OCI-LY7 (cell line): Measurements from ENCODE around the gene KCNK16. TPM values are rescaled to one million over a fixed set of nuclear protein-coding genes. Genes with fewer than 3 reads are reported as not detected.

Source experiments
- BruUV-seq: library from RNA; stranded (reverse); fragments of 400-500 nt; replicated peaks from 2 replicates; lab custom pipeline; 2021; lab: Mats Ljungman, UMichigan
- CTCF ChIA-PET: fragments of 300-600 bp; sonication (Branson Sonifier 250); formaldehyde crosslinking; loops from one replicate; lab custom pipeline; 2022; ENCODE audit warnings: antibody characterized with exemption; ENCODE audit not compliant: unreplicated experiment; lab: Charles Lee
- POLR2A ChIA-PET: fragments of 300-600 bp; sonication (Branson Sonifier 250); formaldehyde crosslinking; loops from one replicate; lab custom pipeline; 2022; ENCODE audit warnings: antibody characterized with exemption; lab: Charles Lee
- DNase-seq: peaks from one replicate; pipeline ENCODE4 v3.0.0-alpha.2; 2015; ENCODE audit warnings: low spot score
- H2AFZ ChIP-seq: fragments of 200-600 bp; sonication (generic), shearing (Covaris generic); 2 replicates; pipeline ENCODE4 v1.6.1; 2014; ENCODE audit warnings: mild to moderate bottlenecking, antibody characterized with exemption, low read length, moderate library complexity
- H3K27ac ChIP-seq: fragments of 200-600 bp; sonication (generic); 2 replicates; pipeline ENCODE4 v1.5.1; 2014; ENCODE audit warnings: mixed run types, low read depth, mild to moderate bottlenecking, moderate library complexity, low read length, inconsistent platforms; ENCODE audit not compliant: poor library complexity, severe bottlenecking
- H3K36me3 ChIP-seq: fragments of 200-600 bp; sonication (generic); 2 replicates; pipeline ENCODE4 v1.6.1; 2014; ENCODE audit warnings: mild to moderate bottlenecking, antibody characterized with exemption, low read length, moderate library complexity, mixed read lengths; ENCODE audit not compliant: insufficient read depth
- H3K4me1 ChIP-seq: fragments of 200-600 bp; sonication (generic); 2 replicates; pipeline ENCODE4 v1.5.1; 2014; ENCODE audit warnings: mild to moderate bottlenecking, low read length; ENCODE audit not compliant: insufficient read depth, poor library complexity, severe bottlenecking
- H3K4me2 ChIP-seq: fragments of 200-600 bp; sonication (generic); 2 replicates; pipeline ENCODE4 v1.6.1; 2014; ENCODE audit warnings: mild to moderate bottlenecking, low read length
- H3K4me3 ChIP-seq: fragments of 200-600 bp; sonication (generic); 2 replicates; pipeline ENCODE4 v1.5.1; 2014; ENCODE audit warnings: mild to moderate bottlenecking, low read depth, low read length; ENCODE audit not compliant: poor library complexity, severe bottlenecking
- H3K79me2 ChIP-seq: fragments of 200-600 bp; sonication (generic); 2 replicates; pipeline ENCODE4 v1.6.1; 2016; ENCODE audit warnings: low read depth, mild to moderate bottlenecking, low read length, moderate library complexity, mixed read lengths; ENCODE audit not compliant: insufficient read depth
- H3K9me2 ChIP-seq: fragments of 200-600 bp; sonication (generic); 2 replicates; pipeline ENCODE4 v1.6.1; 2016; ENCODE audit warnings: mild to moderate bottlenecking, low read length, mixed read lengths; ENCODE audit not compliant: insufficient read depth
- H3K9me3 ChIP-seq: fragments of 200-600 bp; sonication (generic); 2 replicates; pipeline ENCODE4 v1.6.1; 2014; ENCODE audit warnings: mild to moderate bottlenecking, mixed run types, low read length, mixed read lengths
- H4K20me1 ChIP-seq: fragments of 200-600 bp; sonication (generic); 2 replicates; pipeline ENCODE4 v1.6.1; 2014; ENCODE audit warnings: mild to moderate bottlenecking, antibody characterized with exemption, low read length, moderate library complexity, mixed read lengths; ENCODE audit not compliant: insufficient read depth
- EZH2phosphoT487 ChIP-seq: fragments of 200-600 bp; sonication (generic); IDR thresholded peaks from 2 replicates; pipeline ENCODE4 v1.6.1; 2018; ENCODE audit warnings: low read depth, borderline replicate concordance, mild to moderate bottlenecking, mixed run types, antibody characterized with exemption, low read length, moderate library complexity, mixed read lengths
- intact Hi-C: fragments of 100-400 bp; cut with micrococcal nuclease; formaldehyde crosslinking; loops from one replicate; pipeline ENCODE4 v1.10.0; 2022; ENCODE audit not compliant: unreplicated experiment
- total RNA-seq, 2 experiments: library from RNA; depleted of rRNA in 1 of 2; stranded (reverse); fragments of >200 nt in 1 of 2; shearing (Covaris generic) in 1 of 2; gene quantifications; 2 replicates each; pipeline ENCODE4 v1.2.3, GENCODE V29; 2014 to 2022
- TF ChIP-seq, protein P1 (sequence below): fragments of 200-600 bp; sonication (generic); conservative IDR thresholded peaks from 2 replicates; pipeline ENCODE4 v1.5.1; 2014; ENCODE audit warnings: mild to moderate bottlenecking, antibody characterized with exemption, low read length, moderate library complexity, mixed read lengths

The KCNK16 gene
- total RNA-seq, 2 experiments from 2014 or later: not detected

DNA sequence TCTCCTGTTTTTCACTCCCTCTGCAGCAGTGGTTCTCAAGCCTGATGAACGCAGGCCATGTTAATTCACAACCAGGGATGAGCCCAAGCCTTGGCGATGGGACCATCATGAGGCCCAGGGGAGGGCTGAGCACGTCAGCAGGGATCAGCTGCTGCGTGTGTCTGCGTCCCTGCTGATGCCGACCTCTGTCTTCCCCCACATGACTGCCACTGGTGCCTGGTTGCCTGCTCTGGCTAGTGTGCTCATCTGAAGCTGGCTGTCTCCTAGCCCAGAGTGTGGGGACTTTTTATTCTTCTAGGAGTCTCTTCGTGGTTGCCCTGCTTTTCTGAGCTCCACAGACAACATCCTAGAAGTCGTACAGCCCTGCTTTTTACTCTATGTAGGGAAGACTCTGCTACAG is 40.8 kb upstream of the KCNK16 start:
- no peak for DNase-seq
- H3K4me3 ChIP-seq: no peak overlapping the region
- TF ChIP-seq, protein P1, sequence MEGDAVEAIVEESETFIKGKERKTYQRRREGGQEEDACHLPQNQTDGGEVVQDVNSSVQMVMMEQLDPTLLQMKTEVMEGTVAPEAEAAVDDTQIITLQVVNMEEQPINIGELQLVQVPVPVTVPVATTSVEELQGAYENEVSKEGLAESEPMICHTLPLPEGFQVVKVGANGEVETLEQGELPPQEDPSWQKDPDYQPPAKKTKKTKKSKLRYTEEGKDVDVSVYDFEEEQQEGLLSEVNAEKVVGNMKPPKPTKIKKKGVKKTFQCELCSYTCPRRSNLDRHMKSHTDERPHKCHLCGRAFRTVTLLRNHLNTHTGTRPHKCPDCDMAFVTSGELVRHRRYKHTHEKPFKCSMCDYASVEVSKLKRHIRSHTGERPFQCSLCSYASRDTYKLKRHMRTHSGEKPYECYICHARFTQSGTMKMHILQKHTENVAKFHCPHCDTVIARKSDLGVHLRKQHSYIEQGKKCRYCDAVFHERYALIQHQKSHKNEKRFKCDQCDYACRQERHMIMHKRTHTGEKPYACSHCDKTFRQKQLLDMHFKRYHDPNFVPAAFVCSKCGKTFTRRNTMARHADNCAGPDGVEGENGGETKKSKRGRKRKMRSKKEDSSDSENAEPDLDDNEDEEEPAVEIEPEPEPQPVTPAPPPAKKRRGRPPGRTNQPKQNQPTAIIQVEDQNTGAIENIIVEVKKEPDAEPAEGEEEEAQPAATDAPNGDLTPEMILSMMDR: no peak
- TF ChIP-seq EZH2phosphoT487: no peak
- ChIA-PET CTCF (interaction anchor here (0.6 kb wide), 1 partner anchor 1677 kb away, joined by 3 read pairs; no protein-coding TSS in a partner anchor), POLR2A (interaction anchor here (0.7 kb wide), 1 partner anchor 345 kb away, joined by 3 read pairs; no protein-coding TSS in a partner anchor)
- no peak overlapping the region for H3K4me2 ChIP-seq
- H3K9me2 ChIP-seq: no peaks in the 10 kb centered on the region
- no peaks in the 10 kb centered on the region for H3K79me2 ChIP-seq
- intact Hi-C loops: loop anchor here (2.0 kb wide), 1 partner anchor 946 kb away; no protein-coding TSS in a partner anchor
- no peak overlapping the region for H3K27ac ChIP-seq
- no peaks in the 10 kb centered on the region for H3K9me3 ChIP-seq
- H3K36me3 ChIP-seq: no peaks in the 10 kb centered on the region
- BruUV-seq: no TSS peak
- H4K20me1 ChIP-seq: no peaks in the 10 kb centered on the region
- no peak overlapping the region for H2AFZ ChIP-seq
- no peaks in the 10 kb centered on the region for H3K4me1 ChIP-seq

GRCh38 chr6:39362487-39362865 is 40.0 kb upstream of the KCNK16 start:
- ChIA-PET POLR2A (interaction anchor here (0.6 kb wide), 1 partner anchor 1692 kb away, joined by 4 read pairs; no protein-coding TSS in a partner anchor), CTCF (interaction anchor here (1.2 kb wide), 1 partner anchor 18 kb away, joined by 3 read pairs; no protein-coding TSS in a partner anchor)
- no peaks in the 10 kb centered on the region for H3K4me1 ChIP-seq
- H4K20me1 ChIP-seq: no peaks in the 10 kb centered on the region
- intact Hi-C loops: loop anchor here (1.0 to 2.0 kb wide), 2 partner anchors 530 to 946 kb away; no protein-coding TSS in a partner anchor
- H3K9me3 ChIP-seq: no peaks in the 10 kb centered on the region
- H3K79me2 ChIP-seq: no peaks in the 10 kb centered on the region
- TF ChIP-seq, protein P1: no peak
- H3K27ac ChIP-seq: no peak overlapping the region
- 0 out of 2 replicates have a peak overlapping the region, but pooled peaks have one; percentile 6 for H3K4me2 ChIP-seq
- BruUV-seq: no TSS peak
- 0 out of 2 replicates have a peak overlapping the region, but pooled peaks have one; percentile 32 for H2AFZ ChIP-seq
- DNase-seq: no peak
- H3K4me3 ChIP-seq: no peak overlapping the region
- no peaks in the 10 kb centered on the region for H3K36me3 ChIP-seq
- H3K9me2 ChIP-seq: no peaks in the 10 kb centered on the region
